GM18873 (cell line): Measurements from ENCODE around the gene ARHGEF6.
"Not testable (repeated sequence)": the region's sequence is repeated elsewhere in the genome, so short reads cannot be mapped to it uniquely, and the experiment has no call there.

Experiments used
- ATAC-seq: cut with Tn5 transposase; IDR thresholded peaks from one replicate; pipeline ENCODE4 v1.9.1; 2021; ENCODE audit warnings: mild to moderate bottlenecking, moderate library complexity, moderate number of reproducible peaks; ENCODE audit not compliant: unreplicated experiment, low FRiP score

Gene ARHGEF6

DNA sequence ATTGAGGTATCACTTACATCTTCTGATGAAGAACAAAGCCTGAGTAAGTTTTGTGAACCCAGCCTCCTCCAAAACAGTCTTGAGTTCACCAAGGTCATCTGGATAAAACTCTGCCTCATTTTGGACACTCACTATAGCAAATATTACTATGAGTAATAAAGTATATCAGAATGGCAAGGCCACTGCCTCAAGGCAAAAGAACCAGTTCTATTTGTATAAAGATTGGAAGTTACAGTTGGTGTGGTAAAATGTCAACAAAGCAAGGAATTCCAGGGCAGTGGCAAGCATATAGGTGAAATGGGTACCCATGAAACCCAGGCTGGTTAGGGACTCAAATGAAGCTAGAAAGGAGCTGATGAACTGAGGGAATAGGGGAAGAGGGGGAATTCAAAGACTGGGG is 2.4 kb upstream of the ARHGEF6 start:
- no peak for ATAC-seq

DNA sequence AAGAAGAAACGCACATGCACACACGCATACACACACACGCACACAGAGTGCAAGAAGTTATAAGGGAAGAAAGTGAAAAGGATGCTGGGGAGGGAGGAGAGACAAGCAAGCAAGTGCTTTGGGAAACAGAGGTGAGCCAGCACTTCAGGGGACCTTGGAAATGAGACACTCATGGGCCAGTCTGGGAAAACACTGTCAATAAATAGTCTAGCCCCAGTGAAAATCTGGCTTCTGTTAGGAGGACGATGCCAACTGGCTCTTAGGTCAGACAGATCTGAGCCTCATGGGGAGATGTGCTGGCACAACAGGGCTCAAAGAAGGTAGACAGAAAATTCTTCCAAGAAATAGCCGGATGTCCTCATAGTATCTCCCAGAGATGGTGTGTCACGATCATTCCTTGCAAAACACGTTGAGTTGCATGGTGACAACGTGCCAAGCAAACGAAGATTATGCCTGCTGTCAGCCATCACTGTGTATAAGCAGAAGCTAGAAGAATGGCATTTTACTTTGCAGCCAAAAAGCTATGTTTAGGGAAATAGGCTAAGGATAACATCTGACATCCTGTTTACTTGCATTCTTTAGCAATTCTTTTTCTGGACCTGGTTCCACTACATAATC is 557 bp upstream of the ARHGEF6 start:
- no peak for ATAC-seq

DNA sequence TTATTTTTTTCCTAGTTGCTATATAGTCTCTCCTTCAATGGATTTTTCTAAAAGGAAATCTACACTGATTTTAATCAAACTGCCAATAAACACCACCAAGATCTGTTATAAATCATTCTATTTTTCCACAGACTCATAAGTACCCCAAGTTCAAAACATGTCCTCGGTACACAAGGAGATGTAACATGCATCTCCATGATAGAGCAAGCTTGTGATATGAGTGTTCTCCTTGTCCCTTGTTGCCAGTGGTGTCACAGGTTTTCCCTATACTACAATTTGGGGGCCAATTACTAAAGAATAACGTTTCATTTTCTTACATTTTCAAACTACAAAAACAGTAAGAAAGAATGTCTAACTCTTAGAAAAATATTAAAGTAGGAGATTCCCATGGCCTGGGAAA is 491 bp downstream of the ARHGEF6 start:
- no peak for ATAC-seq

DNA sequence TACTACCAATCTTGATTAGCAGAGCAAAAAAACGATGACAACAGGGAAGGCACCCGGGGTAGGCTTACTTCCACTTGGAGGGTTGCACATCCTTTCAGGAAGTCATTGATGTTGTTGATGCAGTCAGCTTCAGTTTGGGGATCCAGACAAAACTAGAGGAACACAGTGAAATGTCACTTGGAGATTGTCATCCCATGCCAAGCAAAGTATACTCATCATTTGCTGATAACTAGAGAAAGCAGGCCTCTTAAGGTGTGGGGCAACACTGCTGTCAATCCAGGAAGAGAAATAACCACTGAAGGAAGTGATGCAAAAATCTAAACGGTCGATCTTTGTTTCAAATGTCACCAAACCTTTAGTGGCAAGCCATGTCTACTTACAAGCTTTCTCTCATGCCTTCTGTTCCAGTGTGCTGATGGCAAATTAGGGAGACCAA is 1.4 kb downstream of the ARHGEF6 start:
- no peak for ATAC-seq

DNA sequence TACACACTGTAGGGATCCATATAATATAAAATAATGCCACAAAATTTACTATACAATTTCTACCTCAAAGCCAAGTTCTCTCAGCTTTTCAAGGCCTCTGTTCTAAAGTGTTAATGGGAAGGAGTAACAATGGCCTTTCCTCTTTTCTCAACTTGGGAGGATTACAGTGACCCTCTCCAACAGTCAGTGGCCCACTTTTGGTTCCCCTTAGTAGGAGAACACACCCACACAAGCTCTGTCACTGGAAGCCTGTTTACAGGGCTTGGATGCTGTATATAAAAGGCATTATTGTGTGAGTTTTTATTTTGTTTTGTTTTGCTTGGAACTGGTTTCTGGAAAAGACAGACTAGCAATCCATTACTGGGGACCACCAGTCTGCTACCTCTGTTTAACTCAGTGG is 1.8 kb downstream of the ARHGEF6 start:
- no peak for ATAC-seq

DNA sequence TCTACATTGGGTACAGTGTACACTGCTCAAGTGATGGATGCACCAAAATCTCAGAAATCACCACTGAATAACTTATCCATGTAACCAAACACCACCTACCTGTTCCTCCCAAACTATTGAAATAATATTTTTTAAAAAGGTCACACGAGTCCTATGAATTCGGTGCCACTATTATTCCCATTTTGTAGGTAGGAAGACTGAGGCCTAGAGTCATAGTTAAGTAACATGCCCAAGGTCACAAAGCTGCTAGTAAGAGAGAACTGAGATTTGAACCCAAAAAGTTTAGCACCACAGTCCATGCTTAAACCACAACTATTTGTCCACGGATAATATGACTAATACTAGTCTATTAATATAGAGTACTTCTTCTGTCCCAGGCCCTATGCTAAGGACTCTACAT is 2.7 kb downstream of the ARHGEF6 start:
- no peak for ATAC-seq

DNA sequence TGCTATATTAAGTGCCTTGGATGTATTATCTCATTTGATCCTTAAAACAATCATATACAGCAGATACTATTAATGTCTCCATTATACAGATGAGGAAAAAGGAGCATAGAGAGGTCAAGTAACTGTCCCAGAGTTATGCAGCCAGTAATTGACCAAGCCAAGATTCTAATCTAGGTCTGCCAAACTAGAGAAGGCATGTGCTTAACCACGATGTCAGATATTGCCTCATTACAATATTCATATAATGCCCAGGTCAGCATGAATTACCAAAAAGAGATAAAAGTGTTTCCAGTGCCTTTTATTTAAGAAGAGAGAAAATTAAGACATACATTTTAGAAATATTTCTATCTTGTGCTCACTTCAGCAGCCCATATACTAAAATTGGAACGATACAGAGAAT is 7.1 kb downstream of the ARHGEF6 start:
- ATAC-seq: no peak

DNA sequence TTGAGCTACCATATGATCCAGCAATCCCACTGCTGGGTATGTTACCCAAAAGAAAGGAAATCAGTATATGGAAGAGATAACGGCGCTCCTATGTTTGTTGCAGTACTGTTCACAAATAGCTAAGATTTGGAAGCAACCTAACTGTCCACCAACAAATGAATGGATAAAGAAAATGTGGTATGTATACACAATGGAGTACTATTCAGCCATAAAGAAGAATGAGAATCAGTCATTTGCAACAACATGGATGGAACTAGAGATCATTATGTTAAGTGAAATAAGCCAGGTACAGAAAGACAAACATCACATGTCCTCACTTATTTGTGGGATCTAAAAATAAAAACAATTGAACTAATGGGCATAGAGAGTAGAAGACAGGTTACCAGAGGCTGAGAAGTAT is 8.9 kb downstream of the ARHGEF6 start:
- ATAC-seq: not testable (repeated sequence)

DNA sequence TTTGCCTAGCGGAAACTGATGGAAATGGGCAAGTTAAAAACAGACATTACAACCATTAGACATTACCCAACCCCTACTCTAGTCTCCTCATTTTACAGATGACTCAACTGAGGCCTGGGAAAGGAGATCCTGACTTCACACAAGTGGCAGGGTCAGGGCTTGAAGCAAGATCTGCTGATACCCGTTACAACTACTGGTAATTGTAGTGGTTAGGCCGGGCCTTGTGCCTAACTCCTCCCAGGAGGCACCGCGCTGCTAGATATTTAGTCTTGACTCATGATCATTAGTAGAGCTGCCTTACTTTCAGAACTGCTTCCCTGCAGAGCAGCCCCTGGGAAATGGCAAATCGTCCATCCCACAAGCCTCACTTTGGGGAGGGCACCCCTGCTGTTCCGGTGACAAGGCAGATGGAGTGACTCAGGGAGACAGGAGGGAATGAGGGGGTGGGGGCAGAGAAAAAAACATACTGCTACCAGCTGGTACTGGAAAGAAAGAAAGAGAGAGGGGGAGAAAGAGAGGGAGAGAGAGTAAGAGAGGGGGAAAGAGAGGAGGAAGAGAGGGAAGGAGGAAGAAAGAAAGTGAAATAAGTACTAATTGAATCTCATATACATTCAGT is 12.2 kb downstream of the ARHGEF6 start:
- ATAC-seq: no peak

DNA sequence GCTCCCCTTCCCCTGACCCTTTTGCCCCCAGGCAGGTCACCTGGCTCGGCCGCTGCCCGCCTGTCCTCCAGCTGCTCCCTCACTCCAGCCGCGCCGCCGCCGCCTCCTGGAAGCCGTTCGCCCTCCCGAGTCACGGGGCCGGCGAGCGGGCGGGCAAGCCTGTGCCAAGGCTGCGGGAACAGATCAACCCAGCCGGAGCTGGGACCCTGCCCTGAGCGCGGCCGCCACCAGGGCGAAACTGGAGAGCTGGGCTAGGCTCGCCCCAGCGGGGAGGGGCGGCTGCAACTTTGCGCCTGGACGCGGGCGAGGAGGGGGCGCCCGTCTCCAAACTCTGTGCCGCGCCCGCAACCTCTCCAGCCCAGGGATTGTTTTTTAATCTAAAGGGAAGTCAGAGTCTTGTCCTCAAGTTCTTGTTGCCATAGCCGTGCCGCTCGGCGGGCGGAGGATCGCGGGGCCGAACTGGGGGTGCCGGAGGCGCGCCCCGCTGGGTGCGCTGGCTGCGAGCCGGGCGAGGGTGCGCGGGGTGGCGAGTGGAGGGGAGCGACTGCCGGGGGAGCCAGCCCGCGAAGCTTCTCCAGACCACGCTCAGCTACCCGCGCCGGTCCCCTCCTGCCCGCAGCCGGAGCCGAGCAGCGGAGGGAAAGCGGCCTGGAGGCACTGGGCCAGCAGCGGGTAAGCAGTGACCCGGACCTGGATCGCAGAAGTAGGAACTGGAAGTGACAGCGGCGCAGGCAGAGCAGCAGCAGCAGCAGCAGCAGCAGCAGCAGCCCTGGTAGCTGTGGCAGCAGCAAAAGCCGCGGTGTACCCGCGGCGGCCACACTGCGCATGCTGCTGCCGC is 13.4 kb downstream of the ARHGEF6 start:
- peak; percentile 45 for ATAC-seq

DNA sequence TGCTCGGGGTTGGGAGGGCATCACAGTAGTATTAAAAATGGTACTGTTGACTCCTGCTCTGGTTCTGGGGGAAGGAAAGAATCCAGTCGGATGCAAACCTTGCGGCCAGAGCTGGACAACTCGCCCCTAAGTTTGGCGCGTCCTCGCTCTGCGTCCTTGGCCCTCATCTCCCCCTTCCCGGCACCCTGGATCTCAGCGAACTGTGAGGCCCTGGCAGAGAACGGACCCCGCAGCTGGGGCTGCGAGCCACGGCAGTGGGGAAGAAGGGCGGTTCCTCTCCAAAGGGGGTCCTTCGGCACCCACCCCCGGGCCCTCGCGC is 14.0 kb downstream of the ARHGEF6 start:
- ATAC-seq: no peak

DNA sequence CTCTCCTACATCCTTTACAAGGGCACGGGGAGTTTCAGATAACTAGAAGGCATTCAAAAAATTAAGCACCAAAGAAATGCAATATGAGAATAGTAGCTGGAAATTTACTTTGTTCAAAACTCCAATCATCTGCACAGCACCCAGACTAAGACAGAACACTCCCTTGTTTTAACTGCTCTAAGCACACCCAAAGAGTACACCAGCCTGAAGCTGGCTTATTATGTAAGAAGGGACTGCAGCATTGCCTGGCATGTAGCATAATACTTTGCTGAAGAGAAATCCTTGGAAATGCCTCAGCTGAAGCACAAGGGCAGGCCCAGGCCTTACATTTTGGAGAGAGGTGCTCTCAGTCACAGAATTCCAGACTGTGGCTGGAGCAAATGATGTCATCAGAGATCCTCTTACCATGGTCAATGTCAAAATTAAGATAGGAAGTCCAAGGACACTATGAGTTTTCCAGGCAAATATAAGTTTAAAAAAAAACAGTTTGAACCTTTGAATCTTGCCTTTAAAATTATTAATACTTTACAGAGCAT is 14.8 kb downstream of the ARHGEF6 start:
- no peak for ATAC-seq

DNA sequence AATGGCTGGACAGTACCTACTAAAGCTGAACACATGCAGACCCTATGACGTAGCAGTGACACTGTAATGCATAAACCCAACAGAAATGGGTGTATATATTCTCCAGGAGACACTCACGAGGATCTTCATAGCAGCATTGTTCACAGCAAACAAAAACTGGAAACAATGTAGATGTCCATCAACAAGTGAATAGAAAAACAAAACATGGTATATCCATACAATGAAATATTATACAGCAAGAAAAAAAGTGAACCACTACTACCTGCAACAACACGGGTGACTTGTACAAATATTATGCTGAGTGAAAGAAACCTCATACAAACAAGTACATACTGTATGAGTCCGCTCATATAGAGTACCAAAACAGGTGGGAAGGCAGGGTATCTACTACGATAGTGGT is 16.5 kb downstream of the ARHGEF6 start:
- ATAC-seq: no peak

DNA sequence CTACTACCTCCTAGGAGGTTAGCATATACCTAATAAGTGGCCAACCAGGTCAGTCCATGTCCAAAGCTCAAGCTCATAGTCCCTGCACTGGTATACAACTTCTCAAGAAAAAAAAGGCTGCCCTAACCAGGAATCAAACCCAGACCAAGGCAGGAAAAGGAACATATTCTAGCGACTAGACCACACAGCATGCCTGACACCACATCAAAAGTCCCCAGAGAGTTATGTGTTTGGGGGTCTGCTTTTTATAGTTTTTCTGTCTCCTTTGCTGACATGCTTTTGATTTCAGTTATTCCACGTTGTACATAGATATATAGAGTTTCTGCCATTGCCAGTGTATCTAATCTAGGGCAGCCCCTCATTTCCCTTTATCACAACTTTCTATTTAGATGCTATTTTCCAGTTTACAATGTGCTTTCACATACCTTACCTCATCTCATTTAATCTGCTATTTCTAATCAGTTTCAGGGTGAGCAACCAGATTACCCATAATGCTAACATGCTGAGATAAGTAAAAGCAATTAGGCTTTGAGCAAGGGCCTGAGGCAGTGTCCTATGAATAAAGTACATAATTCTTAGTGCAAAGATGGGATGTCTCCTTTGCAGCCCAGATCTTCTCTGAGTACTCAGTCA is 17.8 kb downstream of the ARHGEF6 start:
- no peak for ATAC-seq

DNA sequence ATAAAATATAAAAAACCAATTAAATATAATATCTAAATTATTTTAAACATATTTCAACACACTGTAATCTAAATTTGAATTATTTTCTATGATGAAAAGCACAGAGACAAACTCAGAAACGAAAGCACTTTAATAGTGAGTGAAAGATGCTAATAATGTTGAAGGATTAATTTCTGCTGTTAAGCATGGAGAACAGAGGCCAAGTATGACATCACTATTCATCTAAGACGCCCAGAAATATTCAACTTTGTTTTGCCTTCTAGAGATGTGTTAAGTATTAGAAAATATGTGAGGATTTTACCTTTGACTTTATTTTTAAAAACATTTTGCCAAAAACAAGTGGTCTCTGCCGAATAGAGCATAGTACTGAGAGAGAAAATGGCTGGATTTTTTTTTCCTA is 19.3 kb downstream of the ARHGEF6 start:
- no peak for ATAC-seq

DNA sequence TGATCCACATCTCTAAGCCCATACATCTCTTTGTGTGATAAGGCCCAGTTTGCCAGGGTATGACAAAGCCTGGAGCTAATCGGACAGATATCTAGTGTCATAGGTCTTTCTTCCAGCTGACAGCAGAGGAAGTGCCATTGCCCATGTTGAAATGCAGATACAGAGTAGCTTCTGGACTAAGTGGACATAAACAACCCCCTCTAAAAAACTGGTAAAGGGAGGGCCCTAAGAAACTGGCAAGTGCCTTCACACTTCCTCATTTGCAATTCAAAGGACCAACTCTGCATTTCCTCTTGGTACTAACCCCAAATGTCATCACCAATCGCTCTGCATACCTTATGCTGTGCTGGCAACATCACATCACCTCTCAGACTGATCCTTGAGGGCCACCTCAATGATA is 20.8 kb downstream of the ARHGEF6 start:
- peak; percentile 79 for ATAC-seq

DNA sequence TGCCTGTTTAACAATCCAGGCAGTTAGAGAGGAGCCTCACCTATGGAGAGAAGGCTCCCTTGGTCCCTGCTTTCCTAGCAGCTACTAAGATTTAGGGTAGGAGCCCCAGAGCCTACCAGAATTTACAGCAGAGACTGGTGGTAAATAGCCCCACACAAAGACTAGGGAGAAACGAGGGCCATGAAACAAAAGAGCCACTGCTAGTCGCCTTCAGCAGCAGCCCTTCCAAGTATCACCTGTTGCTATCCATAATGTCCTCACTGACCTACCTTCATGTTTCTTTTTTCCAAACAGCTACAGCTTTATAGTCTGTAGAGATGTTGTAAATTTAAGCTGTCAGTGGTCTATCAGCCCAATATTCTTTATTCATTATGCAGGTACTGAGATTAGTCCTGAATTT is 25.3 kb downstream of the ARHGEF6 start:
- no peak for ATAC-seq

DNA sequence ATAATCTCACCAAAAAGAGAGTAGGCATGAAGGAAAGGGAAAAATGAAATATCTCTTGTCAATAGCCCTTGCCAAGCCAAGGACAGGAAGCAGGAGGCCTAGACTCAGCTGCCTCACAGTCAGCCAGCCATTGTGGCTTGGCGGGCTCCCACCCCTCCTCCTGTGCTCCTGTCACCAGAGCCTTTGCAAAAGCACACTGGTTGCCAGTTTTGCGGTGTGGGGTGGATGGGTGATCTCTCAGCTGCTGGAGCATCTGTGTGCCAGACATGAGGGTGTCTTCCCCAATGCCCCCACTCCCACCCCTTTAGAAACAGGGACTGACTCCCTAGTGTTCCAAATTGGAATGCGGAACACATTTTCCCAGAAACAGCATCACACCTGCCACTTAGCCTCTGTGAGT is 26.1 kb downstream of the ARHGEF6 start:
- ATAC-seq: no peak

DNA sequence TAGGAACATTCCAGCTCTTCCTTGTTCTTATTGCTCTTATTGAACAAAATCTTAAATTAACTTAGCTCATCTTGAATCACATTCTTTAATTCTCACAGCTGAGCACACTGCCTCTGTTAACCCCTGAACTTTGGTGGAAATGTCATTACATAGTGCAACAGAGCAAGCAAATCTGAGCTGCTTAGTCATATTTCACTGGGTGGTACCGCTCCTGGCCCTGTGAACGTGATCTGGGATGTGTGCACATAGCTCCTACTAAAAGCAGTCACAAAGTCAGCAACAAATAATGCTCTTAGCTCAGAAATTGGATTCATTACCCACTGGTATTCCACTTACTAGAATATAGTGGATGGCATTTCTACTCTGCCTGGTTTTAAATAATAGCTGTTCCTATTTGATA is 27.9 kb downstream of the ARHGEF6 start:
- ATAC-seq: no peak

DNA sequence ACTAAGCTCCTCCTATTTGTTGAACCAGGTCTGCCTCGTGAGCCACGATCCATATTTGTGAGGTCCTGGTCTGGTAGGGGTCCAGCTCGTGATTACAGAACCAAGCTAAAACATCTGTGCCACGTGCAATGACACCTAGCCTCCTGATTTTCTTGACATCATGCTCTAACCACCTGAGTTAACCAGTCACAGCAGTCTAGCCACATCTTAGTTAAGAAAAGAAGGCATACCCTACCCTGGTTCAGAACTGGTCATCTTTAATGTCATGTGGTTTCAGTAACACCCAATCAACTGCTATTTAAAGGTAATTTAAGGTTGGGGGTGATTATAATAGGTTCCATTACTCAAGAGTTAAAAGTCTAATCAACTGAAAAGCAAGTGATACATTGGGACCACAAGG is 28.4 kb downstream of the ARHGEF6 start:
- ATAC-seq: no peak

DNA sequence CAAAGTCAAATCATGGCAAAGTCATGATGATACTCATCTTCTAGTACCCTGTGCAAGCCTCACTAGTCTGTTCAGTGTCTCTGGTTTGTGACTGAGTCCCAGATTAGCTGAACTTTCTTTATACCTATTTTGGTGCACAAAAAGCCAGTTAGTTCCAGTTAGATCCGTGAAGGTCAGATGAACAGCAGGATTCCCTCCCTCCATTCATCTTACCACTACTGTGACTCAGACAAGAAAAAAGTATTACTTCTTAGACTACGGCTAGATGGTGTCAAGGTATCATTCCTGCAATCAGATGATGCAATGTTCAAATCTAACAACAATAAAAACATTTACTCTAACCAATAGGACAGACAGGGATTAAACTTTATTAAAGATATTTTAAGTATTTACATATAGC is 30.4 kb downstream of the ARHGEF6 start:
- no peak for ATAC-seq
